H1 (cell line): ENCODE results near the gene GLRX3. TPM values are rescaled to one million over a fixed set of nuclear protein-coding genes. Genes with fewer than 3 reads are reported as not detected.

Experiments used
- CTCF ChIA-PET: fragments of 300-600 bp; sonication (Branson Sonifier 250); formaldehyde crosslinking; loops from one replicate; lab custom pipeline; 2021; ENCODE audit not compliant: partially characterized antibody; lab: Charles Lee
- POLR2A ChIA-PET: fragments of 300-600 bp; sonication (Branson Sonifier 250); formaldehyde crosslinking; loops from one replicate; lab custom pipeline; 2021; ENCODE audit warnings: inconsistent platforms; ENCODE audit not compliant: partially characterized antibody; lab: Charles Lee
- DNase-seq, 2 experiments: peaks; one replicate each; pipeline versions ENCODE4 v3.0.0 to v3.0.0-alpha.2; 2010 to 2022; ENCODE audit warnings: low spot score in 2 of 2, low read depth in 1 of 2, mixed read lengths in 1 of 2
- FAIRE-seq: peaks from 2 replicates; lab custom pipeline; 2011; peaks lifted over from hg19 to GRCh38; lab: Jason Lieb, UNC
- H2AFZ ChIP-seq: 2 replicates; pipeline ENCODE4 v1.8.1; 2012; ENCODE audit warnings: low read length, inconsistent platforms
- H2AK5ac ChIP-seq: 2 replicates; pipeline ENCODE4 v1.6.1; 2013; ENCODE audit warnings: low read depth, low read length
- H2BK120ac ChIP-seq: replicated peaks from 2 replicates; pipeline ENCODE3; 2013; ENCODE audit warnings: low read depth, low read length, inconsistent platforms
- H2BK12ac ChIP-seq: 2 replicates; pipeline ENCODE4 v1.6.1; 2013; ENCODE audit warnings: low read depth, low read length
- H2BK15ac ChIP-seq: 2 replicates; pipeline ENCODE4 v1.6.1; 2013; ENCODE audit warnings: low read length
- H2BK20ac ChIP-seq: 2 replicates; pipeline ENCODE4 v1.6.1; 2013; ENCODE audit warnings: low read length
- H2BK5ac ChIP-seq: 2 replicates; pipeline ENCODE4 v1.6.1; 2013; ENCODE audit warnings: low read depth, low read length
- H3K14ac ChIP-seq: 2 replicates; pipeline ENCODE4 v1.6.1; 2013; ENCODE audit warnings: inconsistent platforms; ENCODE audit not compliant: insufficient read length
- H3K18ac ChIP-seq: 2 replicates; pipeline ENCODE4 v1.6.1; 2013; ENCODE audit warnings: low read length; ENCODE audit errors: extremely low read depth
- H3K23ac ChIP-seq: 2 replicates; pipeline ENCODE4 v1.6.1; 2013; ENCODE audit warnings: inconsistent platforms; ENCODE audit not compliant: insufficient read length
- H3K23me2 ChIP-seq: 2 replicates; pipeline ENCODE4 v1.6.1; 2013; ENCODE audit warnings: low read depth, low read length
- H3K27ac ChIP-seq: 2 replicates; pipeline ENCODE4 v1.6.1; 2011; ENCODE audit warnings: low read depth, low read length, inconsistent platforms
- H3K27me3 ChIP-seq, 4 experiments: replicated peaks in 1 of 4; 1 replicate in 1 of 4; 2 replicates in 3 of 4; pipeline versions ENCODE4 v1.6.1 to v1.8.1; 2011 to 2013; ENCODE audit warnings: low read length in 3 of 4, mild to moderate bottlenecking in 3 of 4, inconsistent platforms in 2 of 4, mixed read lengths in 2 of 4, moderate library complexity in 1 of 4; ENCODE audit not compliant: control insufficient read depth in 3 of 4, insufficient read depth in 3 of 4; ENCODE audit errors: extremely low read depth in 1 of 4
- H3K36me3 ChIP-seq, 4 experiments: 2 replicates each; pipeline versions ENCODE4 v1.6.1 to v1.8.1; 2011 to 2013; ENCODE audit warnings: mild to moderate bottlenecking in 4 of 4, low read length in 3 of 4, moderate library complexity in 2 of 4, control low read depth in 1 of 4, inconsistent platforms in 1 of 4; ENCODE audit not compliant: insufficient read depth in 4 of 4, control insufficient read depth in 2 of 4
- H3K4ac ChIP-seq: replicated peaks from 2 replicates; pipeline ENCODE3; 2013; ENCODE audit warnings: low read length, low read depth, mixed read lengths, inconsistent platforms; ENCODE audit not compliant: insufficient read length
- H3K4me1 ChIP-seq, 4 experiments: replicated peaks in 1 of 4; 1 replicate in 1 of 4; 2 replicates in 3 of 4; pipeline versions ENCODE4 v1.6.1 to v1.8.1; 2011 to 2013; ENCODE audit warnings: low read length in 3 of 4, inconsistent platforms in 2 of 4, mixed read lengths in 1 of 4; ENCODE audit not compliant: insufficient read depth in 4 of 4, control insufficient read depth in 3 of 4
- H3K4me2 ChIP-seq, 2 experiments: 2 replicates each; pipeline versions ENCODE4 v1.6.1 to v1.8.1; 2011 to 2013; ENCODE audit warnings: low read depth in 2 of 2, low read length in 2 of 2, control low read depth in 1 of 2, inconsistent platforms in 1 of 2, mild to moderate bottlenecking in 1 of 2; ENCODE audit not compliant: insufficient read depth in 1 of 2
- H3K4me3 ChIP-seq, 4 experiments: fragments of 200-600, 300-600 bp in 1 of 4; sonication (generic), shearing (Covaris generic), sonication (Bioruptor Twin) in 1 of 4; 2 replicates each; pipeline versions ENCODE4 v1.5.1 to v1.8.1; 2011 to 2016; ENCODE audit warnings: low read length in 4 of 4, low read depth in 3 of 4, control low read depth in 2 of 4, inconsistent platforms in 2 of 4, mild to moderate bottlenecking in 2 of 4, mixed read lengths in 1 of 4, moderate library complexity in 1 of 4; ENCODE audit not compliant: insufficient read depth in 2 of 4; ENCODE audit errors: extremely low read depth in 1 of 4
- H3K56ac ChIP-seq: replicated peaks from 2 replicates; pipeline ENCODE3; 2013; ENCODE audit warnings: low read depth, mild to moderate bottlenecking, mixed read lengths, low read length, inconsistent platforms; ENCODE audit not compliant: insufficient read length
- H3K79me1 ChIP-seq: 2 replicates; pipeline ENCODE4 v1.6.1; 2013; ENCODE audit warnings: low read depth, low read length, control low read depth
- H3K79me2 ChIP-seq, 2 experiments: 2 replicates each; pipeline versions ENCODE4 v1.6.1 to v1.8.1; 2012 to 2013; ENCODE audit warnings: low read length in 2 of 2, mild to moderate bottlenecking in 2 of 2, inconsistent platforms in 1 of 2; ENCODE audit not compliant: insufficient read depth in 2 of 2, control insufficient read depth in 1 of 2
- H3K9ac ChIP-seq, 4 experiments: replicated peaks in 1 of 4; 1 replicate in 1 of 4; 2 replicates in 3 of 4; pipeline versions ENCODE4 v1.6.1 to v1.8.1; 2011 to 2013; ENCODE audit warnings: low read depth in 3 of 4, low read length in 3 of 4, control low read depth in 2 of 4, mild to moderate bottlenecking in 2 of 4, moderate library complexity in 2 of 4, inconsistent platforms in 1 of 4; ENCODE audit errors: extremely low read depth in 1 of 4
- H3K9me3 ChIP-seq, 2 experiments: 2 replicates each; pipeline versions ENCODE4 v1.6.1 to v1.8.1; 2012 to 2013; ENCODE audit warnings: mild to moderate bottlenecking in 2 of 2, moderate library complexity in 2 of 2, control low read depth in 1 of 2, inconsistent platforms in 1 of 2, low read depth in 1 of 2, low read length in 1 of 2, mixed read lengths in 1 of 2; ENCODE audit not compliant: insufficient read depth in 2 of 2
- H4K20me1 ChIP-seq, 2 experiments: replicated peaks in 1 of 2; 2 replicates each; pipeline versions ENCODE3 to v1.8.1; 2011 to 2013; ENCODE audit warnings: inconsistent platforms in 2 of 2, low read length in 2 of 2, mild to moderate bottlenecking in 1 of 2; ENCODE audit not compliant: insufficient read depth in 2 of 2, control insufficient read depth in 1 of 2
- H4K5ac ChIP-seq: 2 replicates; pipeline ENCODE4 v1.6.1; 2013; ENCODE audit warnings: low read length, low read depth, mixed read lengths, inconsistent platforms; ENCODE audit not compliant: insufficient read length
- H4K8ac ChIP-seq: 2 replicates; pipeline ENCODE4 v1.8.0; 2013; ENCODE audit warnings: mild to moderate bottlenecking, moderate library complexity, low read length, inconsistent platforms; ENCODE audit not compliant: insufficient read depth; ENCODE audit errors: extremely low read depth
- H4K91ac ChIP-seq: replicated peaks from 2 replicates; pipeline ENCODE3; 2013; ENCODE audit warnings: low read length, mixed read lengths, inconsistent platforms; ENCODE audit not compliant: insufficient read length
- BACH1 ChIP-seq: IDR thresholded peaks from 2 replicates; pipeline ENCODE4 v1.6.1; 2012; ENCODE audit warnings: low read length, improper control_type of control experiment
- BCL11A ChIP-seq, 2 experiments: IDR thresholded peaks; one replicate each; pipeline ENCODE4 v1.6.1; 2011; ENCODE audit warnings: low read depth in 2 of 2, low read length in 2 of 2, mild to moderate bottlenecking in 2 of 2
- CEBPB ChIP-seq: IDR thresholded peaks from 2 replicates; pipeline ENCODE4 v1.6.1; 2012; ENCODE audit warnings: low read depth, low read length
- KDM5A ChIP-seq: fragments of 200-600 bp; IDR thresholded peaks from 2 replicates; pipeline ENCODE4 v1.7.1; 2012; ENCODE audit warnings: mild to moderate bottlenecking, low read length, inconsistent platforms, mixed read lengths
- MAFK ChIP-seq: IDR thresholded peaks from 2 replicates; pipeline ENCODE4 v1.6.1; 2012; ENCODE audit warnings: low read depth, mild to moderate bottlenecking, improper control_type of control experiment, low read length
- NRF1 ChIP-seq: IDR thresholded peaks from 2 replicates; pipeline ENCODE4 v1.6.1; 2011; ENCODE audit warnings: mild to moderate bottlenecking, low read depth, low read length, improper control_type of control experiment
- POLR2A ChIP-seq, 2 experiments: IDR thresholded peaks; 1 replicate in 1 of 2; 2 replicates in 1 of 2; pipeline ENCODE4 v1.6.1; 2011; ENCODE audit warnings: low read depth in 2 of 2, low read length in 2 of 2, mild to moderate bottlenecking in 2 of 2; ENCODE audit errors: control extremely low read depth in 1 of 2
- RXRA ChIP-seq: IDR thresholded peaks from 2 replicates; pipeline ENCODE4 v1.6.1; 2011; ENCODE audit warnings: low read depth, mild to moderate bottlenecking, low read length, moderate library complexity; ENCODE audit not compliant: insufficient read depth
- SIX5 ChIP-seq: IDR thresholded peaks from 2 replicates; pipeline ENCODE4 v1.6.1; 2011; ENCODE audit warnings: mild to moderate bottlenecking, low read depth, low read length
- SP2 ChIP-seq: IDR thresholded peaks from 2 replicates; pipeline ENCODE4 v1.6.1; 2012; ENCODE audit warnings: mild to moderate bottlenecking, low read length, inconsistent platforms
- TEAD4 ChIP-seq: IDR thresholded peaks from 2 replicates; pipeline ENCODE4 v1.6.1; 2012; ENCODE audit warnings: low read depth, low read length, inconsistent platforms, mixed read lengths
- ZNF274 ChIP-seq: IDR thresholded peaks from 2 replicates; pipeline ENCODE4 v1.7.0; 2012; ENCODE audit warnings: low read length, borderline replicate concordance; ENCODE audit errors: extremely low read depth
- WGBS, 2 experiments: shearing (Covaris generic) in 1 of 2; methylation state at CpG; one replicate each; pipeline versions ENCODE4 v1.1.6 to v1.1.7; 2013 to 2015; ENCODE audit warnings: low lambda C conversion rate in 2 of 2, mixed read lengths in 2 of 2, inconsistent platforms in 1 of 2, low coverage in 1 of 2, missing lambda C conversion rate in 1 of 2; ENCODE audit not compliant: insufficient replicate concordance in 2 of 2, insufficient coverage in 1 of 2, insufficient read length in 1 of 2; ENCODE audit errors: extremely low coverage in 1 of 2, missing lambda C conversion rate in 1 of 2; 5-methylcytosine and 5-hydroxymethylcytosine counted together
- polyA plus RNA-seq, 7 experiments: library from polyadenylated mRNA; depleted of rRNA in 3 of 7; stranded (reverse) in 5 of 7; unstranded in 2 of 7; fragments of >200 nt in 5 of 7; fragments of 200-250 nt in 2 of 7; gene quantifications; 1 replicate in 5 of 7; 2 replicates in 1 of 7; 4 replicates in 1 of 7; pipeline versions ENCODE4 v1.2.1 to v1.2.3, GENCODE V29; 2011 to 2013; ENCODE audit warnings: missing spikeins in 2 of 7, mixed read lengths in 2 of 7
- total RNA-seq: library from RNA; stranded (reverse); fragmentation: NEBNext Ultra II Directional; extraction: Animal tissue kit (Norgen Biotek cat#: 25700); gene quantifications from 2 replicates; pipeline ENCODE4 v1.2.1, GENCODE V29; 2021
- TF ChIP-seq, protein P1 (sequence below): IDR thresholded peaks from 2 replicates; pipeline ENCODE4 v1.6.1; 2012; ENCODE audit warnings: inconsistent platforms
- TF ChIP-seq, protein P2 (sequence below): IDR thresholded peaks from 2 replicates; pipeline ENCODE4 v1.6.1; 2012; ENCODE audit warnings: inconsistent platforms

The GLRX3 gene
- total and polyA plus RNA-seq, 2 of the 8 experiments (the other 6 are each of a cell fraction or from before 2014, with no cell fraction given): 59.9 to 157 TPM

DNA sequence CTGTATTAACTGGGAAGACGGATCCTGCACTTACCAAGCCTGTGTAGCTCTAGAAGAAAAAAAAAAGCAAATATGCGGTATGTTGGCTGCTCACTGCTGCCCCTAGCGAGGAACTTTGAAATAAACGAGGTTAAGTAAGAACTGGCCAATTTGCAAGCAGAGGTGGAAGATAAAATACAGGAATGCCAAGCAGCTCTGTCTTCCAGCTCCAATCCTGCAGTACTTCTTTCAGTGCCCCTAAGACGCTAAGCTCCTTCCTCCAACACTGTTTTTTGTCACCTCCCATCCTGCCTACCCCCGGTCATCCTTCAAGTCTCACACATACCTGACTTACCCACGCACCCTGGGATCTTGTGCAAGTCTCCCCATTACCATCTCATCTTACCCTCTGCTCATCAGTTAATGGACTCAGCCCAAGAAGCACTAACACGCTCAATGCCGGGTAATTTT, 26.4 kb upstream of the GLRX3 start:
- H3K18ac ChIP-seq: peak overlapping the region; percentile 55
- no peaks in the 10 kb centered on the region; a peak in 2 of 7 replicates for H3K27me3 ChIP-seq
- no peak overlapping the region for H3K56ac ChIP-seq
- no peak overlapping the region for H3K23ac ChIP-seq
- peak overlapping the region; percentile 81 for H3K27ac ChIP-seq
- H3K79me1 ChIP-seq: peaks cover 4% of the 10 kb centered on the region; the same call in 1 of the 2 replicates
- ChIA-PET POLR2A (interaction anchor here (0.7 to 3.2 kb wide), 6 partner anchors 12 to 49 kb away, joined by 3 to 28 read pairs (median 4); partner anchors contain the start of gene GLRX3), CTCF (interaction anchor here (0.6 to 3.3 kb wide), 33 partner anchors 8 to 747 kb away, joined by 3 to 31 read pairs (median 4); no protein-coding TSS in a partner anchor)
- H3K79me2 ChIP-seq: peaks cover 0 to 7% of the 10 kb centered on the region in 2 experiments; a peak in 1 of 4 replicates
- peaks cover 0 to 8% of the 10 kb centered on the region in 2 experiments for H4K20me1 ChIP-seq
- no peak overlapping the region for H2BK20ac ChIP-seq
- H3K4me2 ChIP-seq: peak overlapping the region; percentile 84 to 99
- H2BK5ac ChIP-seq: peak overlapping the region; percentile 62
- H3K36me3 ChIP-seq: no peaks in the 10 kb centered on the region
- H3K23me2 ChIP-seq: peaks cover 7% of the 10 kb centered on the region
- peak overlapping the region; percentile 63 for H4K91ac ChIP-seq
- no peak overlapping the region for H2AK5ac ChIP-seq
- no peaks in the 10 kb centered on the region for H3K9me3 ChIP-seq
- peak; percentile 78 for FAIRE-seq
- H2AFZ ChIP-seq: peak overlapping the region; percentile 71
- H3K4me3 ChIP-seq: peak overlapping the region; percentile 63 to 89 (median 80)
- no peak overlapping the region for H3K14ac ChIP-seq
- H3K4ac ChIP-seq: peak overlapping the region; percentile 62
- peak overlapping the region; percentile 78 to 89 (median 84) for H3K9ac ChIP-seq
- no peak overlapping the region for H2BK120ac ChIP-seq
- 0 out of 2 replicates have a peak overlapping the region, but pooled peaks have one; percentile 89 for H2BK15ac ChIP-seq
- H4K8ac ChIP-seq: peak overlapping the region; percentile 47; the same call in 1 of the 2 replicates
- H3K4me1 ChIP-seq: peaks cover 0 to 13% (median 2%) of the 10 kb centered on the region in 4 experiments; a peak in 5 of 7 replicates
- peak; percentile 47 to 78 for DNase-seq
- H4K5ac ChIP-seq: peak overlapping the region; percentile 73
- WGBS, 2 experiments: 5% methylated on average over 9 of the region's 9 CpGs; no CpG with 5 or more reads in 1 of the 2 experiments
- H2BK12ac ChIP-seq: no peak overlapping the region
- TF ChIP-seq MAFK (no peak), SP2 (no peak), TEAD4 (peak; percentile 84), CEBPB (no peak), POLR2A (IDR thresholded peaks at IDR 0.05; ENCODE audit: control extremely low read depth in 1 of 2, low read depth in 2 of 2, low read length in 2 of 2) (no peak), BACH1 (no peak), KDM5A (no peak), BCL11A (IDR thresholded peaks at IDR 0.05; ENCODE audit: low read depth in 2 of 2, low read length in 2 of 2) (no peak), NRF1 (no peak), SIX5 (no peak), RXRA (no peak), ZNF274 (no peak)
- TF ChIP-seq, protein P1, sequence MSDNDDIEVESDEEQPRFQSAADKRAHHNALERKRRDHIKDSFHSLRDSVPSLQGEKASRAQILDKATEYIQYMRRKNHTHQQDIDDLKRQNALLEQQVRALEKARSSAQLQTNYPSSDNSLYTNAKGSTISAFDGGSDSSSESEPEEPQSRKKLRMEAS: no peak
- TF ChIP-seq, protein P2, sequence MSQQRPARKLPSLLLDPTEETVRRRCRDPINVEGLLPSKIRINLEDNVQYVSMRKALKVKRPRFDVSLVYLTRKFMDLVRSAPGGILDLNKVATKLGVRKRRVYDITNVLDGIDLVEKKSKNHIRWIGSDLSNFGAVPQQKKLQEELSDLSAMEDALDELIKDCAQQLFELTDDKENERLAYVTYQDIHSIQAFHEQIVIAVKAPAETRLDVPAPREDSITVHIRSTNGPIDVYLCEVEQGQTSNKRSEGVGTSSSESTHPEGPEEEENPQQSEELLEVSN: no peak
